ENCODE data around the gene PDZD4.
"Not testable (repeated sequence)": the region's sequence is repeated elsewhere in the genome, so short reads cannot be mapped to it uniquely, and the experiment has no call there.

The PDZD4 gene

DNA sequence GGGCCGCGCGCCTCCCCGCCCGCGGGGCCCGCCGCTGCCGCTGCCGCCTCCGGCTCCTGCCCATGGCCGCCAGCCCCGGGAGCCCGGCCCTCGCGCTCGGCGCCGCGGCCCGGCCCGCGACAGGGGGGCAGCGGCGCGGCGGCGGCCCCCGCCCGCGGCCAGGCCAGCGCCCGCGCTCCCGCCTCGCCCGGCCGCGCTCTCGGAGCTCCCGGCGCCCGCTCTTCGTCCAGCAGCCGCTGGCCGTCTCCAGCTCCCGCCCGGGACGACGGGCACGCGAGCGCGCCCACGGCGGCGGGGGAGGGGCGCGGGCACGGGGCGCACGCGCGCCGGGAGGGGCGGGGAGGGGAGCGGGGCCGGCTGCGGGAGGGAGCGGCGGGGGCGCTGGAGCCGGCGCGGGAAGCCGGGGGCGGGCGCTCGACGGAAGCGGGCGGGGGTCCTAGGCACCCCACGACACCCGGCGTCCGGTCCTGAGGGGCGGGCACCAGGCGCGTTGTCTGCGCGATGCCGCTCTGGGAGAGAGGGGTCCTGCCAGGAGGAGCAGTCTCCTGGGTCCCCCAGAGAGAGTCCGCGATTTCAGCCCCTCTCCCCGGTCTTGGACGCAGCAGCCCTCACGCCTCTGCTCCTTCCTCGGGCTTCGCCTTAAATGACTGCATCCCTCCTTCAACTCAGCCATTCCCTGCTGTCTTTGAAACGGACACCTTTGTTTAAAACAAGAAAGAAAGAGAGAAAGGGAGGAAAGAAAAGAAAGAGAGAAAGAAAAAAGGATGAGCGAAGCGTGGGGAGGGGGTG, 490 bp upstream of the PDZD4 start:
- no peak for DNase-seq

DNA sequence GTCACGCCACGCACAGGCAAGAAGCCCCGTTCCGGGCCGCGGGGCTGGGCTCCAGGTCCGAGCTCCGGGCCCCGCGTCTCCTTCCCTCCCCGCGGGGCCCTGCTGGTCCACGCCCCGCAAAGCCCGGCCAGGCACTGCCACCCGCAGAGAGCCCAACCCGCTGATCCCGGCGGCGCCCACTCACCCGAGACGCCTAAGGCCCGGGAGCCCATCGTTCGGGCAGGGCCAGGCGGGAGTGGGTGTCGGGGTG, 870 bp downstream of the PDZD4 start:
- no peak for DNase-seq

DNA sequence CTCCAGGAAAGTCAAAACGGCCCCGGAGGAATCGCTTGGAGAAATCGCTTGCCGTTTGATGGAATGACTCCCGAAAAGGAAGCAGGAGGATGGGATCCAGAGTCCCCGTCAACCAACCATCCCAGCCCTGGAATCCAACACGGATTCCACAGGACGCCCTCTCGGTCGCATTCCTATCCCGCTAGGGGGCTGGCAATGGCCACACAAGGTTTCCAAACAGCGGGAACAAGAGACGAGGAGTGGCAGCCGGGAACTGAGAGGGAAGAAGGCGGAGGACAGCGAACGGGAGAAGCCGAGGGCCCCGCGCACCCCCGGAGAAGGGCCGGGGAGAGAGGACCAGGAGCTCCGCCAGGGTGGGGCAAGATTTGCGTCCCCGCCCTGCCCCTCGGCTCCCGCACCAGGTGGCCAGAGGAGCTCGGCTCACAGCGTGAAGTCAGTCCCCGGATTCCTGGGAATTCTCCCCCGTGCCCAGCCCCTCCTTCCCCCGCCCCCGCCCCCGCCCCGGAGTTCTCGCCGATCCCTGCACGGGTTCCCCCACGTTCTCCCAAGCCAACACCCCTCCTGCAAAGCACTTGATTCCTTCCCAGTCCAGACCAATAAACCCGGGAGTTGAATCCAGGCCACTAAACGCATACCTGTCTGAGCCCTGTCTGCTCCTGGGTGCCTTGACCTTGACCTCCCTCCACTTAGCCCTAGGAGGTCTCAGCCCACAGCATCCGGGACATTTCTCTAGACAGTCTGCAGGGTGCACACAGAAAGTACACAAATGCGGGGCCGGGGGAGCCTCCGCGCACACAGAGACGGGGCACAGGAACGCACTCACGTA, 1.4 kb downstream of the PDZD4 start:
- DNase-seq = no peak

DNA sequence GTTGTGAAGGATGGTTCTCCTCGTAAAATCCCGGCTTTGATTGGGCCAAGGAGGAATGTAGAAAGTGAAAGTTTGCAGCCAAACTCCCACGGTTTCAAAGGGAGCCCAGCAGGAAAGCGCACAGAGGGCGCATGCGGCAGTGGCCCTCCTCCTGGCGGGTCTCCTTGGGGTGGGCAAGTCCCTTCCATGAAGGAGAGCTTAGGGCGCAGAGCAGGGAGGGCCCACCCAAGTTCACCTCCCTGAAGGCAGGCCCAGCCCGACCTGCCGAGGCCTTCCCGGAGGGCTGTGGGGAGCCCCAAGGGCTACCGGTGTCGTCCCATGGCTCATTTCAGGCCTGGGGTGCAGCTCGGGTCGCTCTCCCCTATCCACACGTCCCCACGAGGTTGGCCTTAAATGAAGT, 2.0 kb downstream of the PDZD4 start:
- DNase-seq = no peak

DNA sequence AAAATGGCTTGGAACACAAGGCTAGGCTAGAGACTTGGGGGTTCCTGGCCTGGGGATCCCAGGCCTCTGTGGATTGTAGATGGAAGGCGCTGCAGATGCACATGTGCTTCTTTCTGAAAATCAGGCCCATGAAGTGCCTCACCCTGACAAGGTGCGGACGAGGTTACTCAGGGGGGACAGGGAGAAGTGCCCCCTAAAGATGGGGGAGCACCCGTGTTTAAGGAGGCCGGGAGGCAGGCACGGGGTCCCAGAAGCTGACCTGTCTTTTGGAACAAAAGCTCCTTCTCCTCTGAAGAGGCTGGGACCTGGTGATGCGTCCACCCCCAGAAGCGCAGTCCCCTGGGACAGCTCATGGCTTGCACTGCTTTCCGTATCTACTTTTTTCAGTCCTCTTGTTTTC, 2.4 kb downstream of the PDZD4 start:
- DNase-seq = no peak

DNA sequence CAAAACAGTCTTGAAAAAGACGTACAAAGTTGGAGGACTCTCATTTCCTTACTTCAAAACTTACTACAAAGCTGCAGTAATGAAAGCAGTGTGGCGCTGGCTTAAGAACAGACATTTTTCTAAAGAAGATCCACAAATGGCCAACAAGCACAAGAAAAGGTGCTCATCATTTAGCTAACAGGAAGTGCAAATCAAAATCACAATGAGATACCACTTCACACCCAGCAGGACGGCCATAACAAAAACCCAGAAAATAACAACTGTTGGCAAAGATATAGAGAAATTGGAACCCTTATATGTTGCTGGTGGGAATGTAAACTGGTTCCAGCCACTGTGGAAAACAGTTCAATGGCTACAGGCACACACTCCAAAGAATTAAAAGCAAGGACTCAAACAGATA, 3.3 kb downstream of the PDZD4 start:
- DNase-seq = no peak

DNA sequence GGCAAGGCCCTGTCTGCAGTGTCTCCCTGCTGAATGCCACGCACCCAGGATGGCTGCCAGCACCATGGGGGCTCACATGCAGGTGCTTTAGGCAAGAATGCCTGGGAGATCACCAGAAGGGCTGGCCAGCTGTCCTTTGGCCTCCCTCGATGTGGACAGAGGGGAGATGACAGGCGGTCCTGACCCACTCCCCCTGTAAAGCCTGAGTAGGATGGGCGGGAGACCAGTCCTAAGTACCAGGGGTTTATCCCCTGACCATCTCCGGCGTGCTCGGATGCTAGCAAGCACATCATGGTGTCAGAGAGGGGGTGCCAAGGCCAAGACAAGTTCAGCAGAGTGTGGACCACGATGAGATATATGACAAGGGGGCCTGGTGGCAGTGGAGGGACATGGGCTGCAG, 5.3 kb downstream of the PDZD4 start:
- no peak for DNase-seq

DNA sequence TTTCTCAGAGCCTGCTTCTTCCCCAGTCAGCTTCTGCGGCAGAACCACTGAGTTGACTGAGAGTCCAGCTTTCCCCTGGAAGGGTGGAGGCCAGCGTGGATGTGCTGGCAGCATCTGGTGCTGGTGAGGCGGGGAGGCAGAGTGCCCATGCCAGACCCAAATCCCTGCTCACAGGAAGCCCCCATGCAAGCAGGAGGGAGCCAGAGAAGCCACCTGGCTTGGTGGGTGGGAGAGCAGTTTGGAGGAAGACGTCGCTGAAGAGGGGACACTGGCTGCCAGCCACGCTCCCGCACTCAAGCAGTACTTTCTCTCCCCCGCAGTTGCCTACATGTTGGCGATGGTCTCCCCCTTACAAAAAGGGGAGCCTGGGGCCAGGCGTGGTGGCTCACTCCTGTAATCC, 6.0 kb downstream of the PDZD4 start:
- DNase-seq = no peak

DNA sequence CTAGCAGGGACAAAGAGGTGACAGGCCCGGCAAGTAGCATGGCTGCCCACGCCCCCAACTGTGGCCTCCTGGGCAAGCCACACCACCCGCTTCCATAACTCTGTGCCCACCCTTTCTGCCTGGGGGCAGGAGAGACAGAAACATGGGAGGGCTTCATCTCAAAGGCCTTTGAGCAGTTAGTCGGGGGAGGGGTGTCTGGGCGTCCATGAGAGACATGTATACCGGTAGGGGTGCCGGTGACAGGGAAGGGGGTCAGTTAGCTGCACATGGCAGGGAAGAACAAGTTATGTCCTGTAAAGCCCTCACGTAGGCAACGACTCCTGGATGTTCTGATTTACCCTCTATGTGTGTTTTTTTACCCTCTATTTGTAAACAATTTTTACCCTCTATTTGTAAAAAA, 9.3 kb downstream of the PDZD4 start:
- no peak for DNase-seq

DNA sequence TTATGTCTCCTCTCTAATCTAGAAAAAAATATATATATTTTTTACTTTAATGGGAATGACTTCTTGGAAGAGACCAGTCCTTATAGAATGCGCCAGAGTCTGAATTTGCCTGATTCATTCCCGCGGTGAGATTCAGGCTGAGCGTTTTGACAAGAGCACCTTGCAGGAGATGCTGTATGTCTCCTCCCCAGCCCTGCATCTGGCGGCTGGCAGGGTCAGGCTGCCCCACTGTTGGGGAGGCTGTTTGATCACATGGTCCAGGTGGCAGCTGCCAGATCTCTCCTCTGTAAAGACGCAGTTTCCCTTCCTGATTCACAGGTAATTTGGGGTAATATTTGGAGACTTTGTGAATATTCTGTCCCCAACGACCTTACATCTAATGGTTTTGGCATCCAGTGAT, 9.7 kb downstream of the PDZD4 start:
- no peak for DNase-seq

DNA sequence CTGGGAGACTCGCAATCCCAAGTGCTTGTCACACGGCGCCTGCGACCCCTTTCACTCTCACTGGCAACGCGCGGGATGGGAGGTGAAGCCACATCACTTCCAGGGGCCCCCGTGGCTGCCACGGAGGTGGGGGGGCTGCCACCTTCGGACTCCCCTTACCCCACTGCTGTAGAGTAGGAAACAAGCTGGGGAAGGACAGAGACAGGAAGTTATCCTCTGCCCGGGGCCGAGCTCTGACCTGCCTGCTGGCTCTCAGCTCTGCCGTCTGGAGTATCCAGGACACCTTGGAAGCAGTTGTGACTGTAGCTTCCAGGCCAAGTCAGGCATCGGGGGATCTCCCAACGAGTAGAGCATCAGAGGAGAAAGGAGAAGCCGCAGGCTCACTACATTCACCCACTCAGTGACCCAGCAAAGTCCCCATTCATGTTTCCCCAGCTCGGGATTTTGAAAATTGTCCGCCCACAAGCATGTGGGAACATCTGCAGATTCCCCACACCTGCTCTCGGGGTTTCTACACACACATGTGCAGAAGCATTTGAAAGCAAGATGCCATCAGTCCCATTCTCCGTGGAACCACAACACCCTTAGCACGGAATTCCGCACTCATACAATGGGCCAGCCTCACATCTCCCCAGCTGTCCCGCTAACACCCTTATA, 10.8 kb downstream of the PDZD4 start:
- DNase-seq = no peak

DNA sequence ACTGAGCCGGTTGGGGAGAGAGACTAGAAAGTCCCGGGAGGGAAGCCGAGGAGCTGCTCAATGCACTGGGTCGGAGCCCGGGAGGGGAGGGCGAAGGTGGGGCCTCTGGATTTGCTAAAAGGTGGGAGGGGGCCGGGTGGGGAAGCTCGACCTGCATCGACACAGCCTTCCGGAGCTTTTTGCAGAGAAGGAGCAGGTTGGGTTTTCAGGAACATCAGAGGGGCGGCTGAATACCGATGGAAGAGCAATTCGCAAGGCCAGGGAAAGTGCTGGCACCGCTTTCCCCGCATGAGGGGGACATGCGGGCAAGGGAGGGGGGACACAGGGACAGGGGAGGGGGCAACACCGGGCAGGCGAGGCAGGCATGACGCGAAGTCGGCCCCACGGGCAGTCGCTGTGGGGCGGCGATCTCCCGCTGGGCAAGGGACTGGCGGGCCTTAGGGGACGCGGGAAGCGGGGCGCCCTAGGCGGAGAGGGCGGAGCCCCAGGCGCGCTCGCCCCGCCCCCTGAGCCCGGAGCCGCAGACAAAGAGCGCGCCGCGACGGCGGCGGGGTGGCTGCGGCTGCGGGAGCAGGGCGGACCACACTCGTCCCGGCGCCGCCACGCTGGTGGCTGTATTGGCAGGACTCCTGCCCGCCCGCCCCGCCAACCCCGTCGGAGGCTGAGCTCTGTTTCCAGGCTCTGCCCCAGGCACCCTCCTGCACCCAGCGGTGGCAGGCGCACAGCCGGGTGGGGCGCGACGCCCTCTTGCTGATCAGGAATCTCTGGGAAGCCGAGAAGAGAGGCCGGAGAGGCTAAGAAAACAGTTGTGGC, 11.6 kb downstream of the PDZD4 start:
- DNase-seq = peak; percentile 44 to 54

DNA sequence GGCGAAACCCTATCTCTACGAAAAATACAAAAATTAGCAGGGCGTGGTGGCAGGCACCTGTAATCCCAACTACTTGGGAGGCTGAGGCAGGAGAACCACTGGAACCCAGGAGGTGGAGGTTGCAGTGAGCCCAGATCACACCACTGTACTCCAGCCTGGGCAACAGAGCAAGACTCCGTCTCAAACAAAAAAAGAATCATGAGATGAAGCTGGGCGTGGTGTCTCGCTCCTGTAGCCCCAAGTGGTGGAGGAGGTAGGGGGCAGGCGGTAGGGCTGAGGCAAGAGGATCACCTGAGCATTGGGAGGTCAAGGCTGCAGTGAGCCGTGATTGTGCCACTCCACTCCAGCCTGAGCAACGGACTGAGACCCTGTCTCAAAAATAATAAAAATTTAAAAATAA, 12.3 kb downstream of the PDZD4 start:
- not testable (repeated sequence) for DNase-seq

DNA sequence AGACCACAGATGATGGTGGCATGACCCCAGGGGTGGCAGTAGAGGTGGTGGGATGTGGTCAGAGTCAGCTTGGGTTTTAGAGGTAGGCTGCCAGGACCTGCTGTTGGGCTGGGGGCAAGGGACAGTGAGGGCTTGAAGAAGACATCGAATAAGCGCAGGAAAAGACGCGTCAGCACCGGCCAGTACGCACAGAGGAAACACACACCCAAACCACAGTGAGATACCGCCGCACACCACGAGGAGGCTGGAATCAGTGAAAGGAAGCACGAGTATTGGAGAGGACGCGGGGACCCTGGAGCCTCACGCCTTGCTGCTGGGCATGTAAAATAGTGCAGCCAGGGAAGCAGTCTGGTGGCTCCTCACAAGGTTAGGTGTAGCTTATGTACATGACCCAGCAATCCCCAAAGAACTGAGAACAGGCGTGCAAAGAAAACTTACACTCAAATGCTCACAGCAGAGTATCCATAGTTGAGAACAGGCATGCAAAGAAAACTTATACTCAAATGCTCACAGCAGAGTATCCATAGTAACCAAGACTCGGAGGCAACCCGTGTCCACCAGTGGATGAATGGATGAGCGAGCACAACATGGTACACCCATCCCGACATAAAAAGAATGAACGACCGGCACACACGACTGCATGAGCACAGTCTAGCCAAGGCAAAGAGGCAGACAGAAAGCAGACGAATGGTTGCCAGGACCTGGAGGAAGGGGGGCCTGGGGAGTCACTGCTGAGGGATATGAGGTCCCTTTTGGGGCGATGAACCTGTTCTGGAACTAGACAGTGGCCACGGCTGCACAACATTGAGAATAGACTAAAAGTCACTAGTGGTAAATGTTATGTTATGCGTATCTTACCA, 13.3 kb downstream of the PDZD4 start:
- peak; percentile 31 to 49 for DNase-seq

DNA sequence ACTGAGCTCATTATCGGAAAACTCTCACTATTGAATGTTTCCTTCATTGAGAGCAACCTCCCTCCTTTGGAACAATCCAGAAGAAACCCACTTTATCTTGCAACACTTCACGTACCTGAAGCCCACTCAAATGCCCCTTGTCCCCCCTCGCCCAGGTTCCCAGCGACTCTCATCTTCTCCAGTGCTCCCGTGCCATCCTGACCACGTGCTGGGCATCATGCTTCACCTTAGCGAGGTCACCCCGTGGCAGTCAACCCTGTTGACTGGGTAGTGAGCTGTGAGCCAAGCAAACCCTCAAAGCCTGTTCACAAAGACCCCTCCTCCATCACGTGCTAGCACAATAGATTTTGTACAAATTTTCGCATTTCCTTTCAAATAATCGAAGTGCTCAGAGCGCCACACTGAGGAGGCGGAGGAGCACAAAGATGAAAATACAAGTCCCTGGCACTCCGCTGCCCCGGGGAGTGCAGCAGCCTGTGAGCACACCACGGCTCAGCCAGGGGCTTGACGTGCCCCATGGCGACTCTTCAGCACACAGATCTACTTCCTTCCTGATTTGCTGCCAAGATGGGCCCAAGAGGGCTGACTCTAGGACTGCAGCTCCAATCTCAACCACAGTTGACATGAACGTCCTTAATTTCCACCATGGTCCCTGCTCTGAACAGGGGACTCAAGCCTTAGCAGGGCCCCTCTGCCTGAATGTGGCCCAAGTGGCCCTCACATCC, 15.6 kb downstream of the PDZD4 start:
- DNase-seq = no peak

DNA sequence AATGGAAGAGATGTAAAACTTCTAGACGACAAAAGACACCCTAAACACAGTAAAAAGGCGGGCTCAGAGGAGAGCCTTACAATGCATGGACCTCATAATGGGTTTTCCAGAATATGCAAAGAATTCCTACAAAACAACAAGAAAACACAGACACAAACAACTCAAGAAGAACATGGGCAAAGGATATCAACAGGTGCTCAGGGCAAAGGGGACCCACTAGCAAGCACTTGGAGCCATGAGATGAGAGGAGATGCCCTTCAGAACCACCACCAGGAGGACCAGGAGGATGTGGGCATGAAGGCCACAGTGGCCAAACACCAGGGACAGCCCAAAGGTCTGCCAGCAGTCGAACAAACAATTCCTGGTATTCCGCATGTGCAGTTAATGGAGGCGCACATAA, 17.2 kb downstream of the PDZD4 start:
- no peak for DNase-seq

DNA sequence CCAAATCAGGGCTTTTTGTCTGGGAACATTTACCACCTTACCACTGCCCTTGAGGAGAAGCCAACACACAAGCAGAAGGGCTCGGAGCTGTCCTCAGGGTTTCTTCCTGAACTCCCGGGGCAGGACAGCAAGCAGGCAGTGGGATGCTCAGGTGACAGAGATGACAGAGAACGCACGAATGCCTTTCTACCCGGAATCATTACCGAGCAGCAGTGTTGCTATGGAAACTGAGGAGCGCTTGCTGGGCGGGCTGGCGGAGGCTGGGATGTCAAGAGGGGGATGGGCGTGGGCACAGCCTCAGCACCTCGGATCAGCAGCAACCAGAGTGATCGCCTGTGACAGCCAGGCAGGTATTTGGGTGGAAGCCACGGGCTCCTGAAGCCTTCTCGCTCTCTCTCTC, 18.1 kb downstream of the PDZD4 start:
- no peak for DNase-seq

DNA sequence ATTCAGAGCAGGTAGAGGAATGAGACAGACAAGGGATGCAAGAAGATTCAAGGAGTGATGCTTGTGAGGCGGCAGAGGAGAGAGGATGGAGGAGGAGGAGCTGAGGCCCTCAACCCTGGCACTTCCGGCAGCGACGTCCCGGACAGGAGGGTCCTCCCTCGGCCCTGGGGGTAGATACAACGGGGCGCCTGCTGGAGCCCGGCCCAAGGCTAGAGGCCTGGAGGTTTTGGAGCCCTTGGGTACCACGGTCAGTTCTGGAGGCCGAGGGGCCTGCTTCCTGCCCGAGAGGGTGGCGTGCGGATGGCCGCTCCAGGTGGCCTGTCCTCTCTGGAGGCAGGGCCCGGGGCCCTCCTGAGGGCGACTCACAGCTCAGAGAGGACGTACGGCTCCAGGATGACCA, 22.4 kb downstream of the PDZD4 start:
- DNase-seq = no peak

DNA sequence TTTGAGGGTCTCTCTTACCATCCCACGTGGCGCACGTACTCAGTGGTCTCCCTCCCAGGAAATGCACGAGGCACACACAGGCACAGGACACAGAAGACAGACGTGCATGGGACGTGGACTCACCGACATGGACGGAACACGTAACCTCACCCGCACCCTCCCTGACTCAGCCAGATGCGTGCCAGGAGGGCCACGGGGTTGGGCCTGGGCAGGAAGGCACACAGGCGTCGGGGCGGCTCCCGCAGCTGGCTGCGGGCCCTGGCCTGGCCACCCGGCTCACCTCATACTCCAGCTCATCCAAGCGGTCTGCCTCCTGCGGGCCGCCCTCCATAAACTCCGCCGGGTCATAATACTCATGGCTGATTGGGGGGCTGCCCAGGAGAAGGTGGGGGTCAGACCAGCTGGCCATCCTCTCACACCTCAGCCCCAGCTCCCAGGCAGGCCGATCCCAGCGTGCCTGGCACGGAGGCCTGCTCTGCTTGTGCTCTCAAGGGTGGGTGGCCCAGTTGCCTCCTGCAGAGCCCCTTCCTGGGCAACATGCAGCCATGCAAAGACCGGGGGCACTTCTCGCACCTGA, 23.3 kb downstream of the PDZD4 start:
- no peak for DNase-seq

DNA sequence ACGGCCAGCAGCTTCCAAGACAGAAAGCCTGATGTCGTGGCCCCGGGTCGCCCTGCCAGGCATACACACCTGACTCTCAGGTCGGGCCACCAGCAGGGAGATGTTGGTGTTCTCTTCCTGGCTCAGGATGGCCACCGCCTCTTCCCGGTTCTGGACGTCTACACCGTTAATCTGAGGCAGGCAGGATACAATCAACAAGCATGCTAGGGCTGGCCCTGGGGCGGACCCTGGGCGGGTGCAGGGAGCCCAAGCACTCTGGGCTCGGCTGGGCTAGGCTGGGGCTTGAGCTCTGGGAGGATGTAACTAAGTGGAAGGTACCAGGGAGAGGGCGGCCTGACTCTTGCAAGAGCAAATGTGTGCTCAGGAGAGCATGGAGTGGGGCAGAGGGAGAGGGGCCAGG, 24.9 kb downstream of the PDZD4 start:
- no peak for DNase-seq

DNA sequence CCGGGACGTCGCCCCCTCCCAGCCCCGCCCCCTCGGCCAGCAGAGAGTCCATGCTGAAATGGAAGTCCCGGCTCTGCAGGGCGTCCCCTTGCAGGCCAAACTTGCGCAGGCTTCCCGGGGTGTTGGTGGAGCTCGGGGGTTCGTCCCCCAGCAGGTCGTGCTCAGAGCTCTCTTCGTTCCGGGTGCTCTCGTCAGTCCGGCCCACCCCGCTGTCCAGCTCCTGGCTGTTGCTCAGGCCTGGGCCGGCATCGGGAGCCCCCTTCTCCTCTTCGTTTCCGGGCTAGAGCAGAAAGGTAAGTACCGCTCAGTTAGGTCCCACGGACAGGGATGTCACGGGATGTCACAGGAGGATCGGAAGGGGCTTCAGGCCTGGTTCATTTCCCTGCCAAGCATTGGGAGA, 25.7 kb downstream of the PDZD4 start:
- no peak for DNase-seq

Measured in CD4-positive, alpha-beta T cell treated with Interleukin-4 for 1 hour (primary cell).